Measurements from ENCODE around the gene FBN1. TPM values are rescaled to one million over a fixed set of nuclear protein-coding genes. Genes with fewer than 3 reads are reported as not detected.

Gene FBN1
- total RNA-seq, 1 donor from 2014 or later, result 439 TPM

- Histone ChIP-seq H3K27ac (ENCODE audit: low read depth, low read length) (no peak overlapping the region), H3K36me3 (ENCODE audit: control insufficient read depth in 3 of 3, insufficient read depth in 3 of 3, low read length in 3 of 3) (no peaks in the 10 kb centered on the region), H3K9ac (ENCODE audit: low read depth in 1 of 3, low read length in 3 of 3) (no peak overlapping the region), H3K4me1 (ENCODE audit: control insufficient read depth in 3 of 3, insufficient read depth in 3 of 3, low read length in 3 of 3) (peaks cover 2 to 13% (median 6%) of the 10 kb centered on the region in 3 donors), H3K4me3 (ENCODE audit: low read length in 3 of 3) (peak overlapping the region in 1 of 3 donors; percentile 59), H3K9me3 (ENCODE audit: control insufficient read depth in 3 of 3, low read length in 3 of 3) (no peaks in the 10 kb centered on the region), H3K27me3 (ENCODE audit: control insufficient read depth in 3 of 3, insufficient read depth in 3 of 3, low read length in 3 of 3) (peaks cover 5 to 13% (median 9%) of the 10 kb centered on the region in 3 donors)
Measured at GRCh38 chr15:48641416-48641815, 4.1 kb downstream of the FBN1 start.

DNA sequence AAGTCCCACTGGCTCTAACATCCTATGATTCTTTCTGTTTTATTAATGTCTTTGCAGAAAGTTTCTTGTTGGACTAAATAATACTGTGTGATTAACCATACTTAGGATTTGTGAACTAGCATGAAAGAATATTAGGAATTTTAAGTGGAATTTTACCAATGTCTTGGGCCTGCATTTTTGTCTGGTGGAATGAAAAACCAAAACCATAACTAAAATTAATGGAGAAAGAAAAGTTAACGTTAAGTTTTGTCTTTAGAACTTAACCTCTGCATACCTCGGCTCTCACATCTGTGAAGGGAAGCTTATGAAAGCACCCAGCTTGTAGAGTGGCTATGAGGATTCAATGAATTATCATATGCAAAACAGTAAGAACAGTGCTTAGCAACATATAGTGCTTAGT, 6.5 kb downstream of the FBN1 start:
- no peaks in the 10 kb centered on the region for H3K36me3 ChIP-seq (ENCODE audit: control insufficient read depth in 3 of 3, insufficient read depth in 3 of 3, low read length in 3 of 3)
- H3K4me1 ChIP-seq (ENCODE audit: control insufficient read depth in 3 of 3, insufficient read depth in 3 of 3, low read length in 3 of 3), result peaks cover 0 to 5% (median 0%) of the 10 kb centered on the region in 3 donors
- peaks cover 0 to 4% (median 2%) of the 10 kb centered on the region in 3 donors for H3K27me3 ChIP-seq (ENCODE audit: control insufficient read depth in 3 of 3, insufficient read depth in 3 of 3, low read length in 3 of 3)
- no peaks in the 10 kb centered on the region for H3K9me3 ChIP-seq (ENCODE audit: control insufficient read depth in 3 of 3, low read length in 3 of 3)
- no peak overlapping the region for H3K9ac ChIP-seq (ENCODE audit: low read depth in 1 of 3, low read length in 3 of 3)
- no peak overlapping the region for H3K27ac ChIP-seq (ENCODE audit: low read depth, low read length)
- H3K4me3 ChIP-seq (ENCODE audit: low read length in 3 of 3), result no peak overlapping the region

GRCh38 chr15:48637639-48638038, 7.9 kb downstream of the FBN1 start:
- H3K9me3 ChIP-seq (ENCODE audit: control insufficient read depth in 3 of 3, low read length in 3 of 3), result no peaks in the 10 kb centered on the region
- no peaks in the 10 kb centered on the region for H3K36me3 ChIP-seq (ENCODE audit: control insufficient read depth in 3 of 3, insufficient read depth in 3 of 3, low read length in 3 of 3)
- H3K27me3 ChIP-seq (ENCODE audit: control insufficient read depth in 3 of 3, insufficient read depth in 3 of 3, low read length in 3 of 3), result no peaks in the 10 kb centered on the region
- H3K4me1 ChIP-seq (ENCODE audit: control insufficient read depth in 3 of 3, insufficient read depth in 3 of 3, low read length in 3 of 3), result peaks cover 0 to 5% (median 0%) of the 10 kb centered on the region in 3 donors
- H3K27ac ChIP-seq (ENCODE audit: low read depth, low read length), result no peak overlapping the region
- no peak overlapping the region for H3K4me3 ChIP-seq (ENCODE audit: low read length in 3 of 3)
- no peak overlapping the region for H3K9ac ChIP-seq (ENCODE audit: low read depth in 1 of 3, low read length in 3 of 3)

DNA sequence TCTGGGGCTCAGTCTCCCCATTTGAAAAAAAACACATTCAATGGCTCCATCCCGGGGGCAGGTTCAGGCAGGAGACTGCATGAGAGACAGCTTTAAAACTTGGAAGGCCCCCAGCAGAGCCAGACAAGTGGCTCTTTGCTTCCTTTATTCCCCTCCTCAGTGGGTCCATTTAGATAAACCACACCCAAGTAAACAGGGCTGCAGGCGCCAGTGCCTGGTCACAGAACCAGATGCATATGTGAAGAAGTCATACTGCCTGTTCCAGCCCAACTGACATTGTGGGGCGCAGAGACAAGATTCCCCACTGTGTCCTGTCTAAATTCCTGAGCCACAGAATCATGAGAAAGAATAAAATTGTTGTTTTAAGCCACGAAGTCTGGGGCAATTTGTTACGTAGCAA, 9.0 kb downstream of the FBN1 start:
- H3K9ac ChIP-seq (ENCODE audit: low read depth in 1 of 3, low read length in 3 of 3), result no peak overlapping the region
- no peak overlapping the region for H3K27ac ChIP-seq (ENCODE audit: low read depth, low read length)
- no peak overlapping the region for H3K4me3 ChIP-seq (ENCODE audit: low read length in 3 of 3)
- no peaks in the 10 kb centered on the region for H3K36me3 ChIP-seq (ENCODE audit: control insufficient read depth in 3 of 3, insufficient read depth in 3 of 3, low read length in 3 of 3)
- no peaks in the 10 kb centered on the region for H3K9me3 ChIP-seq (ENCODE audit: control insufficient read depth in 3 of 3, low read length in 3 of 3)
- no peaks in the 10 kb centered on the region for H3K27me3 ChIP-seq (ENCODE audit: control insufficient read depth in 3 of 3, insufficient read depth in 3 of 3, low read length in 3 of 3)
- H3K4me1 ChIP-seq (ENCODE audit: control insufficient read depth in 3 of 3, insufficient read depth in 3 of 3, low read length in 3 of 3), result peaks cover 0 to 5% (median 0%) of the 10 kb centered on the region in 3 donors

- Histone ChIP-seq H3K9me3 (ENCODE audit: control insufficient read depth in 3 of 3, low read length in 3 of 3) (no peaks in the 10 kb centered on the region), H3K9ac (ENCODE audit: low read depth in 1 of 3, low read length in 3 of 3) (no peak overlapping the region), H3K36me3 (ENCODE audit: control insufficient read depth in 3 of 3, insufficient read depth in 3 of 3, low read length in 3 of 3) (no peaks in the 10 kb centered on the region), H3K4me1 (ENCODE audit: control insufficient read depth in 3 of 3, insufficient read depth in 3 of 3, low read length in 3 of 3) (peaks cover 0 to 9% (median 0%) of the 10 kb centered on the region in 3 donors), H3K27me3 (ENCODE audit: control insufficient read depth in 3 of 3, insufficient read depth in 3 of 3, low read length in 3 of 3) (no peaks in the 10 kb centered on the region), H3K27ac (ENCODE audit: low read depth, low read length) (no peak overlapping the region), H3K4me3 (ENCODE audit: low read length in 3 of 3) (no peak overlapping the region)
Measured at GRCh38 chr15:48634893-48635292, 10.6 kb downstream of the FBN1 start.

- H3K27ac ChIP-seq (ENCODE audit: low read depth, low read length), result no peak overlapping the region
- no peaks in the 10 kb centered on the region for H3K27me3 ChIP-seq (ENCODE audit: control insufficient read depth in 3 of 3, insufficient read depth in 3 of 3, low read length in 3 of 3)
- H3K36me3 ChIP-seq (ENCODE audit: control insufficient read depth in 3 of 3, insufficient read depth in 3 of 3, low read length in 3 of 3), result no peaks in the 10 kb centered on the region
- no peaks in the 10 kb centered on the region for H3K9me3 ChIP-seq (ENCODE audit: control insufficient read depth in 3 of 3, low read length in 3 of 3)
- H3K4me3 ChIP-seq (ENCODE audit: low read length in 3 of 3), result no peak overlapping the region
- H3K4me1 ChIP-seq (ENCODE audit: control insufficient read depth in 3 of 3, insufficient read depth in 3 of 3, low read length in 3 of 3), result peaks cover 0 to 9% (median 0%) of the 10 kb centered on the region in 3 donors
- H3K9ac ChIP-seq (ENCODE audit: low read depth in 1 of 3, low read length in 3 of 3), result no peak overlapping the region
Measured at GRCh38 chr15:48634096-48634495, 11.4 kb downstream of the FBN1 start.

- Histone ChIP-seq H3K9ac (ENCODE audit: low read depth in 1 of 3, low read length in 3 of 3) (no peak overlapping the region), H3K4me1 (ENCODE audit: control insufficient read depth in 3 of 3, insufficient read depth in 3 of 3, low read length in 3 of 3) (peaks cover 0 to 10% (median 1%) of the 10 kb centered on the region in 3 donors), H3K4me3 (ENCODE audit: low read length in 3 of 3) (no peak overlapping the region), H3K36me3 (ENCODE audit: control insufficient read depth in 3 of 3, insufficient read depth in 3 of 3, low read length in 3 of 3) (no peaks in the 10 kb centered on the region), H3K27ac (ENCODE audit: low read depth, low read length) (no peak overlapping the region), H3K9me3 (ENCODE audit: control insufficient read depth in 3 of 3, low read length in 3 of 3) (no peaks in the 10 kb centered on the region), H3K27me3 (ENCODE audit: control insufficient read depth in 3 of 3, insufficient read depth in 3 of 3, low read length in 3 of 3) (no peaks in the 10 kb centered on the region)
Measured at GRCh38 chr15:48632651-48633050, 12.9 kb downstream of the FBN1 start.

DNA sequence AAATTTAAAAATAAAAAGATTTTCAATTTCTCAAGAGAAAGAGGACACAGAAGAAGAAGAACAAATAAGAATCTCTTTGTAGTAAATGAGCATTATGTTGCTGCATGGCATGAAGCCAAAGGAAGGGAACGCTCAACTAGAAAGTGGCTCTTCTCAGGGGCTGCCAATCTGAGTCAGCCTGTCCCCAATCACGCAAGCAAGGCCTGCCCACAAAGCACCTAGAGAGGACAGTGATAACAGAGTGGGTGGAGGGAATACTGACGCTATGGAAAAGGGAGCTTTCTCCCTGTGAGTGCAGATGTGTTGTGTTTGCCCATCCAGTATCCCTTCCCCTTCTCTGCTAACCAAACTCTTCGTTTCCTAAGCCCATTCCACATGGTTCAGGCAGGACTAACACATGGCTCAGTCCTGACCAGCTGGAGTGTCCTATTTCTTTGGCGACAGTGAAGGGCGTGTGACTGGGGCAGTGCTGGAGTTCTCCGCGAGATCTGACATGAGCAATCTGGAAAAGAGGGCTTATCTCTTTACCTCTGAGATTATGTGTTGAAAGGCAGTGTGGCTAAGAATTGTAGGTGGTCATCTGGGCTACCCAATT, 14.2 kb downstream of the FBN1 start:
- Histone ChIP-seq H3K36me3 (ENCODE audit: control insufficient read depth in 3 of 3, insufficient read depth in 3 of 3, low read length in 3 of 3) (no peaks in the 10 kb centered on the region), H3K27ac (ENCODE audit: low read depth, low read length) (no peak overlapping the region), H3K4me1 (ENCODE audit: control insufficient read depth in 3 of 3, insufficient read depth in 3 of 3, low read length in 3 of 3) (peaks cover 0 to 10% (median 2%) of the 10 kb centered on the region in 3 donors), H3K9me3 (ENCODE audit: control insufficient read depth in 3 of 3, low read length in 3 of 3) (no peaks in the 10 kb centered on the region), H3K27me3 (ENCODE audit: control insufficient read depth in 3 of 3, insufficient read depth in 3 of 3, low read length in 3 of 3) (no peaks in the 10 kb centered on the region), H3K9ac (ENCODE audit: low read depth in 1 of 3, low read length in 3 of 3) (no peak overlapping the region), H3K4me3 (ENCODE audit: low read length in 3 of 3) (no peak overlapping the region)

- H3K27ac ChIP-seq (ENCODE audit: low read depth, low read length), result no peak overlapping the region
- no peak overlapping the region for H3K9ac ChIP-seq (ENCODE audit: low read depth in 1 of 3, low read length in 3 of 3)
- peaks cover 0 to 10% (median 2%) of the 10 kb centered on the region in 3 donors for H3K4me1 ChIP-seq (ENCODE audit: control insufficient read depth in 3 of 3, insufficient read depth in 3 of 3, low read length in 3 of 3)
- no peaks in the 10 kb centered on the region for H3K9me3 ChIP-seq (ENCODE audit: control insufficient read depth in 3 of 3, low read length in 3 of 3)
- H3K4me3 ChIP-seq (ENCODE audit: low read length in 3 of 3), result no peak overlapping the region
- no peaks in the 10 kb centered on the region for H3K36me3 ChIP-seq (ENCODE audit: control insufficient read depth in 3 of 3, insufficient read depth in 3 of 3, low read length in 3 of 3)
- H3K27me3 ChIP-seq (ENCODE audit: control insufficient read depth in 3 of 3, insufficient read depth in 3 of 3, low read length in 3 of 3), result no peaks in the 10 kb centered on the region
Measured at GRCh38 chr15:48630245-48630644, 15.3 kb downstream of the FBN1 start.

DNA sequence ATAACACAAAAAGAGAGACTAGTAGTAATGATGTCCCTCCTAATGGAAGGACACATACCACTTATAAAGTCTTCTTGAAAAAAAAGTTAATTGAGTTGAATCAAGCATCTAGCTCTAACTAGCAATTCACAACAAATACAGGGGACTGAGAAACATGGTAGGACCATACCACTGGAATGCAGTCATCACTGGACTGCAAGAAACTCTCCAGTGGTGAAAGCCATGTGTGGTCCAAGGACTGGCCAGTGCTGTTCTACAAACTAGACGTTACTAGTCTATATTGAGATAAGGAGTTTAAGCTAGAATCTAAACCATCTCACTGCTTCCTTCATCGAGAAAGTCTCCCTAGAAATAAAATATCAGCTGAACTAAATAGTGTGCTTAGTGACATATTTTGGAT, 16.7 kb downstream of the FBN1 start:
- no peaks in the 10 kb centered on the region for H3K27me3 ChIP-seq (ENCODE audit: control insufficient read depth in 3 of 3, insufficient read depth in 3 of 3, low read length in 3 of 3)
- no peaks in the 10 kb centered on the region for H3K9me3 ChIP-seq (ENCODE audit: control insufficient read depth in 3 of 3, low read length in 3 of 3)
- no peaks in the 10 kb centered on the region for H3K36me3 ChIP-seq (ENCODE audit: control insufficient read depth in 3 of 3, insufficient read depth in 3 of 3, low read length in 3 of 3)
- peaks cover 0 to 10% (median 2%) of the 10 kb centered on the region in 3 donors for H3K4me1 ChIP-seq (ENCODE audit: control insufficient read depth in 3 of 3, insufficient read depth in 3 of 3, low read length in 3 of 3)
- no peak overlapping the region for H3K4me3 ChIP-seq (ENCODE audit: low read length in 3 of 3)
- no peak overlapping the region for H3K9ac ChIP-seq (ENCODE audit: low read depth in 1 of 3, low read length in 3 of 3)
- H3K27ac ChIP-seq (ENCODE audit: low read depth, low read length), result no peak overlapping the region
